Measurements from ENCODE around the gene MMP23B. TPM values are rescaled to one million over a fixed set of nuclear protein-coding genes. Genes with fewer than 3 reads are reported as not detected.
"Not testable (repeated sequence)": the region's sequence is repeated elsewhere in the genome, so short reads cannot be mapped to it uniquely, and the experiment has no call there.

MMP23B gene
- total RNA-seq, 1 donor from 2014 or later, result 0.82 TPM

DNA sequence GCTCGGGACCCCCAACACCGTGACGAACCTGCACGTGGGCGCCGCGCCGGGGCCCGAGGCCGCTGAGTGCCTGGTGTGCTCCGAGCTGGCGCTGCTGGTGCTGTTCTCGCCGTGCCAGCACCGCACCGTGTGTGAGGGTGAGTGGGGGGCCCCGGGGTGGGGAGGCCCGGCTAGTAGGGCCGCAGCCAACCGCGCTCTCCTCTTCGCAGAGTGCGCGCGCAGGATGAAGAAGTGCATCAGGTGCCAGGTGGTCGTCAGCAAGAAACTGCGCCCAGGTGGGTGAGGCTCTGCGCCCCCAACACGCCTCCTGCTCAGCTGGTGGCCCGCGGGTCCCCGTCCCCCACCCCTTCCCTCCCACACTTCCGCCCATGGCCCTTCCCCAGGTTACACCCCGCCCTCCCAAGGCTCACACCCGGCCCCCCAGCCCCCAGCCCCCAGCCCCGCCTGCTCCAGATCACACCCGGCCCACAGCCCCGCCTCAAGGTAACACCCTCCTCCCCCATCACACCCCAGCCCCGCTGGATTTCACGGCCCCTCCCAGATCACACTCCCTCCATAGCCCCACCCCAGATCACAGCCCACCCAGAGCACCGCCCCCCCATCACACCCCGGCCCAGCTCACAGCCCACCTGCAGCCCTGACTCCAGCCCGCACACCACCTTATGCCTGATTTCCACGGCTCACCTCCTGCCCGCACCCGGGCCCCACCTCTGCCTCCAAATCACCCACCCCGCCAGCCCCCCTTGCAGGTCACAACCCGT, 2.4 kb upstream of the MMP23B start:
- intact Hi-C loops (cut with micrococcal nuclease), result loop anchor here (2.0 kb wide), 1 partner anchor 15 kb away; the partner anchor contains the start of gene MIB2

DNA sequence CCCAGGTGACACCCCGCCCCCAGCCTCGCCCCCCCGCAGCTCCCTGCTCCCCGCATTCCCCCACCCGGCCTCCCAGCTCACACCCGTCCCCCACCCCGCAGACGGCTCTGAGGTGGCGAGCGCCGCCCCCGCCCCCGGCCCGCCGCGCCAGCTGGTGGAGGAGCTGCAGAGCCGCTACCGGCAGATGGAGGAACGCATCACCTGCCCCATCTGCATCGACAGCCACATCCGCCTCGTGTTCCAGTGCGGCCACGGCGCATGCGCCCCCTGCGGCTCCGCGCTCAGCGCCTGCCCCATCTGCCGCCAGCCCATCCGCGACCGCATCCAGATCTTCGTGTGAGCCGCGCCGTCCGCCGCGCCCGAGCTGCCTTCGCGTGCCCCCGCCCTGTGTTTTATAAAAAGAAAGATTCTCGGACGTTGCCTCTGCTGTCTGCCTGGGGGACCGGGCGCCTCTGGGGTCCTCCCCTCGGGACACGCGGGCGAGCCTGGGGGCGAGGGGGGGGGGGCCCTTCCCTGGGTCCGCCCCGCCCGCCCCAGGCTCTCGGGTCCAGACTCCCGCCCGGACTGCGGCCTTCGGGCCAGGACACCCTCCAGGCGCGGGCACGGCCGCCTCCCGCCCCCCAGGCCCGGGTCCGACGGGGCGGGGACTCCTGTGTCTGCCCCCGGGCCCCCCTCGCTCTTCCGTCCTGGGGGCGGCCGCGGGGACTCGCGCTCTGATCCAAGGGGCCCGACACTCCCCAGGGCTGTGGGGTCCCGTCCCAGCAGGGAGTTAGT, 1.6 kb upstream of the MMP23B start:
- intact Hi-C loops (cut with micrococcal nuclease), result loop anchor here (2.0 kb wide), 1 partner anchor 16 kb away; the partner anchor contains the start of gene MIB2

DNA sequence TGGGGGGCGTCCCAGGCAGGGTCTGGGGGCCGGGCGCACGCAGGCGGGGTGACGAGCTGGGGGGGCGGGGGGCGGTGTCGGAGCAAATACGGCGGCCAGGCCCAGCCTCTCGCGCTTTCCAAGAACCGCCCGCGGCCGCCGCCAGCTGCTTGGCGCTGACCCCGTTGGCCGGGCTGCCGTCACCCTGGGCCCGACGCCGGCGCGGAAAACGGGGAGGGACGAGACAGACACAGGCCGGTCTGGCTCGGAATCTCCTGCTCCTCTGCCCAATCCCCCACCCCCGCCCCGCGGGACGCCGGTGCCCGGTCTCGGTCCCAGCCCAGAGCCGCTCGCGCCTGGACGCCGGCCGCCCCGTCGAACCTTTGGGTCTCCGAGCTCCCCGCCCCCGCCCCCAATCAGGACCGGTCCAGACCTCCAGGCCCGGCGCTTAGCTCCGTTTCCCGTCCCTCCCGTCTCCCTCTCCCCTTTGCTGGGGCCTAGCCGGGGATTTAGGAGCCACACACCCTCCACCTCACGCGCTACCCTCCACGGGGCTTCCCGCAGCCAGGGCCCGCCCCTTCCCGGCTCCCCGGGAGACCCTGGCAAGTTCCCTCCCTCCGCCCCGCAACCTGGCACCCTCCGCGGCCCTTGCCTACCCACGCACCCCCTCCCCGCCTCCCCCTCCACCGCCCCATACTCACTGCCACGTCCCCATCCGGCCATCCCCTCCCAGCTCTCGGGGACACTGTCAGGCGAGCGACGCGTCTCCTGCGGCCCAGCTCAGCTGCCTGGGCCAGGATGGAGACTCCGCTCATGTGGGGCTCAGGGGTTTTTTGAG, 800 bp upstream of the MMP23B start:
- intact Hi-C loops (cut with micrococcal nuclease), result loop anchor here (2.0 kb wide), 1 partner anchor 16 kb away; the partner anchor contains the start of gene MIB2

DNA sequence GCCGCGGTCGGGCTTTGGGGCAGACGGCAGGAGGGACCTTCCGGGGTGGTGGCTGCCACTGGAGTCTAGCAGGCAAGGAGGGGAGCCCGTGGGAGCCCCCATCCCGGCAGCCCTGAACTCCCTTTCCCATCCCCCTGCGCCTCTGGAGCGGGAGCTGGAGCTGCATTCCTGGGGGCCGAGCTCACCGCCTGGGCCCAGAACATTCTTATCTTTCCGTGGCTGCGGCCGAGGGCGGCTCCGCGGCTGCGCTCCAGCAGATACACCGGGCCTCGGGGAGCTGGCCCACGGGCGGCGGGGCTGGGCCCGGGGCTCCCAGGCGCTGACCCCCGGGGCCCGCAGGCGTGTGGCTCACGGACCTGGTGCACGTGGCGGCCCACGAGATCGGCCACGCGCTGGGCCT, 1.4 kb downstream of the MMP23B start:
- intact Hi-C loops (cut with micrococcal nuclease), result not testable (repeated sequence)

DNA sequence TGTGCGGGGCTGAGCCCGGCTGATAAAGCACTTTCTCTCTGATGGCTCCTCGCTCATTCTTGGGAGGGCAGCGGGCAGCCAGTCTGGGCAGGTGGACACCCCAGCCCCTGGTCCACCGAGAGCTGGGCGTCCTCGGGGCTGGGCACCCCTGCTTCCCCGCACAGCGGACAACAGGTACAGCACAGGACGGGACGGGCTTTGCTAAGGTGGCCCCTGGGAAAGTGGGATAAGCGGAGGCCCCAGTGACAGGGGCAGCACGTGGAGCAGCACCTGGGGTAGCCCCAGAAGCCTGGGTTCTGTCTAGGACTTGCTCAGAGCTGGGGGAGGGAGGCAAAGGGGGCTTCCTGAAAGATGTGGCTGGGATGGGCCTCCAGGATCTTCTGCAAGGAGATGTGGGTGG, 2.6 kb downstream of the MMP23B start:
- intact Hi-C loops (cut with micrococcal nuclease), result not testable (repeated sequence)

DNA sequence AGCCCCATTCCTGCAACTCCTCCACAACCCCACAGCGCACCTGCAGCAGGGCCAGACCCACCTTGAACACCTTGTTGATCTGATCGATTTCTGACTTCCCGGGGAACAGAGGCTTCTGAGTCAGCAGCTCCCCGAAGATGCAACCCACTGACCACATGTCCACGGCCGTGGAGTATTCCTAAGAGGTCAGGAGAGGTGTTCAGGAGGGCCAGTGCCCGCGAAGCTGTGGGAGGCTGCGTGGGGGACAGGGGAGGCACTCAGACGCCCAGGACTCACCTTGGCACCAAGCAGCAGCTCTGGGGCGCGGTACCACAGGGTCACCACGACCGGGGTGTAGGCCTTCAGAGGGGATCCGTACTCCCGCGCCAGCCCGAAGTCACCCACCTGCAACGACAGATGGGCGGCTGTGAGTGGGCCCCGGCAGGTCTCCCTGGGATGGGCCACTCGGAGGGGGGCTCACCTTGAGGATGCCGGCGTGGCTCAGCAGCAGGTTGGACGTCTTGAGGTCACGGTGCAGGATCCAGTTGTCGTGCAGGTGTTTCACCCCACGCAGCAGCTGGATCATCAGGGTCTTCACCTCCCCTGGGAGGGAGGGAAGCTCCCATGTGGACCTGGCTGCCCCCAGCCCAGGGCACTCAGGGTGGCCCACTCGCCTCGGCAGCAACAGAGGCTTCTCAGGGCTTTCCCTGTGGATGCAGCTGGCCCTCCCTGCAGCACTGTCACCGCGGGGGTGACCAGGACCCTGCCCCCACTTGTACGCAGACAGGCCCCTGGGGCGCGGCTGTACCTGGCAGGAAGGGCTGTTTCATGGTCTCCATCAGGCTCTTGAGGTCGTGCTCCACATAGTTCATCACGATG, 4.9 kb downstream of the MMP23B start:
- intact Hi-C loops (cut with micrococcal nuclease), result not testable (repeated sequence)

DNA sequence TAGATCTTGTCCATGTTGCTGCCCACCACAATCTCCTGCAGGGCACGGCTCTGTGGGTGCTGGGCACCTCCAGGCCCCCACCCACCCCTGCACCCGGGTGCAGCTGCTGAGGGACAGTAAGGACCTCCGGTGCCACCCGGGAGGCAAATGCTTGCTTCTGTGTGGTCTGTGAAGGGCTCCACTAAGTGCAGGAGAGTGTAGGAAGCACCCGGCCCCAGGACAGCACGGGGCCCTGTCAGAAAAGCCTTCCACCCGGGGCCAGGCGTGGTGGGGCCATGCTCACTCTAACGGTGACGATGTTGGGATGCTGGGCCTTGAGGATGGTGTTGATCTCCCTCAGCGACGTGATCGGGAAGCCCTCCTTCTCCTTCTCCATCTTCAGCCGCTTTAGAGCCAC, 5.5 kb downstream of the MMP23B start:
- intact Hi-C loops (cut with micrococcal nuclease), result not testable (repeated sequence)

DNA sequence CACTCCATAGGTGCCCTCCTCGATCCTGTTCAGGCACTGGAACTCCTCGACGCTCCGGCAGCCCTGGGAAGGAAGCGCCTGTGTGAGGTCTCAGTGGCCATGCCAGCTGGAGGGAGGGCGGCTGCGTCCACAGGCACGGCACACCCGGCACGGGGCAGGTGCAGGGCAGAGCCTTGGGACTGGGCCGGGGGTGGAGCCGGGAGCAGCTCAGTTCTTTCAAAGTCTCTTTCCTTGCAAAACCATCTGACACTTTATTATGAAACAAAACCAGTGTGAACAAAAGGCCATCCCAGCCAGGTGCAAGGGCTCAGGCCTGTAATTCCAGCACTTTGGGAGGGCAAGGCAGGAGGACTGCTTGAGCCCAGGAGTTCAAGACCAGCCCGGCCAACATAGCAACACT, 6.6 kb downstream of the MMP23B start:
- intact Hi-C loops (cut with micrococcal nuclease), result not testable (repeated sequence)

DNA sequence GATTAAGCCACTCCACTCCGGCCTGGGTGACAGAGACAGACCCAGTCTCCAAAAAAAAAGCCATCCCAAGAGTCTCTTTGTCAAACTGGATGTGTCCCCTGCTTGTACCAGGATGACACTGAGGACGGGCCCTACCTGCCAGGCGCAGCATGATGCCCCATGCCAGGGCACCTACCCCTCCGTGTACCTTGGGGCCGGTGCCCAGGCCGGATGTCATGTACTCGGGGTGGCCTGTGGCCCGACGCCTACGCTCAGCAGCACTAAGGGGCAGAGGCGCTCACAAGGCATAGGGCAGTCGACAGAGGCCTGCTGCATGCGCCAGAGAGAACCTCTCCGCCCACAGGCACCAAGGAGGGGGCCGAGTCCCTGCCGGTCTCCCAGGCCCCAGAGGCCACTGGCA, 7.4 kb downstream of the MMP23B start:
- intact Hi-C loops (cut with micrococcal nuclease), result not testable (repeated sequence)

DNA sequence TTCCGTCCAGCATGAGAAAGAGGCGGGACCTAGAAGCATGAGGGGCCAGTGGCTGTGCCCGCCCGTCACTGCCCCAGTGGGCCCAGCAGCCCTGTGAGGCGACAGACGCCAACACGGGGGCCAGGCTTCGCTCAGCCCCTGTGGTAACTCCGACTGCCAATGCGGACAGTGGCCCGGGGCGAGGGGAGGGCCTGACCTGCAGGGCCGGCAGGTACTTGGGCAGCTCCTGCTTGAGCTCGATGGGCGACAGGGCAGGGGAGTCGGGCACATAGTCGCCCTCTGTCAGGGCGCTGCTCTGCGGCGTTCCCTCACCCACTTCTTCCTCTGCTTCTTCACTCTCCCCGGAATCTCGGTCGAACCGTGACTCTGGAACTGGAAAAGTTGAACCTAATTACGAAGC, 8.1 kb downstream of the MMP23B start:
- intact Hi-C loops (cut with micrococcal nuclease), result not testable (repeated sequence)

DNA sequence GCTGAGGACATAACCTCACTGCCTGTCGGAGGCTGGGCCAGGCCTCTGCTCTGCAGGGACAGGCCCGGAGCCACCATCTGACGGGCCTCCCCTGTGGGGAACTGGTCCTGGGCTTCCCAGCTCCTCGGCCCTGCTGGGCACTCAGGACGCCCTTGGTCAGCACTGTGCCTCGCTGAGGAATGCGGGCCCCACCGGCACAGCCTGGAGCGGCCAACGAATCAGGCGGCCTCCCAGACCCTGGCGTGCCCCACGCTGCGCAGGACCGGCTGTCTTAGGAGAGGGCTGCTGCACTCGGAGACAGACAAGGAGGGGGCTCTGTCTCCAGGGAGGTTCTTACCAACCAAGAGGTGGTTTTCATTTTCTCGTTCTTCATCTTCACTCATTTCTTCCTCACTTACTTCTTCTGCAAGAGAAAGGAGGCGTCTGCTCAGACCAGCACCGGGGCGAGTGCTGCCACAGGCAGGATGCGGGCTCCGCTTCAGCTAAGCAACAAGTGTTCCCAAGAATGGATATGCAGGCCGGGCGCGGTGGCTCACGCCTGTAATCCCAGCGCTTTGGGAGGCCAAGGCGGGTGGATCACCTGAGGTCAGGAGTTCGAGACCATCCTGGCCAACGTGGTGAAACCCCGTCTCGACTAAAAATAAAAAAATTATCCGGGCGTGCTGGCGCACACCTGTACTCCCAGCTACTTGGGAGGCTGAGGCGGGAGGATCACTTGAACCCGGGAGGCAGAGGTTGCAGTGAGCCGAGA, 8.9 kb downstream of the MMP23B start:
- intact Hi-C loops (cut with micrococcal nuclease), result not testable (repeated sequence)

DNA sequence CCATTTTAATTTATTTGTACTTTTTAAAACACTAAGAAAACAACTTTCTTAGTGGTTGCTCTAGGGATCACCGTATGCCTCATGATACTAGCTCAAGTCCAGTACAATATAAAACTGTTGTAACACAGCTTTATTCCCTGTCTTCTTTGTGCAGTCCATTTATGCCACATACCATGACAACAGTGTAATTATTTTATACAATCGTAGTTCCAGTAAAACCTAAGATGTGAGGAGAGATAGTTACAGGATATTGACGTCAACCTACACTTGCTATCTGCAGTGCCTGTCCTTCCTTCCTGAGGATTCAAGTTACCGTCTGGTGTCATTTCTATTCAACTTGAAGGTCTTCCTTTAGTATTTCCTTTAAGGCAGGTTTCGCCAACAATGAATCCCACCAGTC, 14.4 kb downstream of the MMP23B start:
- intact Hi-C loops (cut with micrococcal nuclease), result not testable (repeated sequence)

DNA sequence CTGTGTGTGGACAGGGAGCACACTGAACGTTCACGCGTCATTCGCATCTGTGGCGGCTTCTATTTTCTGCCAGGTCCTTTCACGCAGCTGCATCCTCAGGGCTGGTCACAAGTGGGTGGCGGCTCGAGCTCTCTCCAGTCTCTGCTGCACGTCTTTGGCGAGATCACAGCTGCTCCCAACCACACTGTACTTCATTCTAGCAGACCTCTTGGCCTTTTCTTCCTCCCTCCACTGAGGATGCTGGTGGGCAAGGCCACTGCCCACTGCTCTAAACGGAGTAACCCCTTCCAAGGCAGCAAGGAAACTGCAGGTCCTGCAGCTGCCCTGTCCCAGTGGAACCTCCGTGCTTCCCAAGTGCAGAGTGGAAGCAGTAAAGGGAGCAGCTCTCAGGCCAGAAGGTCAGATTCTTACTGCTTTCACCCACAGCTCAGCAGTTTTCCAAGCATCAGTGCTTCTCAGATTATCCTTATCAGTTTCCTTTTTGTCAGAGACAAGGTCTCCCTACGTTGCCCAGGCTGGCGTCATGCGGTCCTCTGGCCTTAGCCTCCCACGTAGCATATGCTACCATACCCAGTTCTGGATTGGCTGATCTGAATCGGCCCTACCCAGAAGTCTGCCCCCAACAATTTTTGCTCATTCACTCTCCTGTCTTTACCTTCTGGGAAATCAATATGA, 15.7 kb downstream of the MMP23B start:
- intact Hi-C loops (cut with micrococcal nuclease), result not testable (repeated sequence)

DNA sequence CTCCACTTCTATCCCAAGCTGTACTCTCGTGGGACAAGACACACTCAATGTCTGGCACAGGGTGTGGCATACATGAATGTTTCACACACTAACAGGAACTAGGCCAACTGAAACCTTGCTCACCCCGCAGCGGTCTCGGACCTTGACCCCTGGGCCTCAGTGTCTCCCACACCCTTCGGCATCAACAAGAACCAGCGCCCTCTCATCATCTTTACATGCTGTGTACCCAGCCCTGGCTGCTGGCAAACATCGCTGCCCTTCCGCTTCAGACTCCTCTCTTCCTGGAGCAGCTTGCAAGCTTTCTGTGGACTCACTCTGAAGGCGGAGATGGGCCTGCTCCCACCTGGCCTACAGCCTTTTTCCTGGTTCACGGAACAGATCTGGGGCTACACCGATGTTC, 16.3 kb downstream of the MMP23B start:
- intact Hi-C loops (cut with micrococcal nuclease), result not testable (repeated sequence)

DNA sequence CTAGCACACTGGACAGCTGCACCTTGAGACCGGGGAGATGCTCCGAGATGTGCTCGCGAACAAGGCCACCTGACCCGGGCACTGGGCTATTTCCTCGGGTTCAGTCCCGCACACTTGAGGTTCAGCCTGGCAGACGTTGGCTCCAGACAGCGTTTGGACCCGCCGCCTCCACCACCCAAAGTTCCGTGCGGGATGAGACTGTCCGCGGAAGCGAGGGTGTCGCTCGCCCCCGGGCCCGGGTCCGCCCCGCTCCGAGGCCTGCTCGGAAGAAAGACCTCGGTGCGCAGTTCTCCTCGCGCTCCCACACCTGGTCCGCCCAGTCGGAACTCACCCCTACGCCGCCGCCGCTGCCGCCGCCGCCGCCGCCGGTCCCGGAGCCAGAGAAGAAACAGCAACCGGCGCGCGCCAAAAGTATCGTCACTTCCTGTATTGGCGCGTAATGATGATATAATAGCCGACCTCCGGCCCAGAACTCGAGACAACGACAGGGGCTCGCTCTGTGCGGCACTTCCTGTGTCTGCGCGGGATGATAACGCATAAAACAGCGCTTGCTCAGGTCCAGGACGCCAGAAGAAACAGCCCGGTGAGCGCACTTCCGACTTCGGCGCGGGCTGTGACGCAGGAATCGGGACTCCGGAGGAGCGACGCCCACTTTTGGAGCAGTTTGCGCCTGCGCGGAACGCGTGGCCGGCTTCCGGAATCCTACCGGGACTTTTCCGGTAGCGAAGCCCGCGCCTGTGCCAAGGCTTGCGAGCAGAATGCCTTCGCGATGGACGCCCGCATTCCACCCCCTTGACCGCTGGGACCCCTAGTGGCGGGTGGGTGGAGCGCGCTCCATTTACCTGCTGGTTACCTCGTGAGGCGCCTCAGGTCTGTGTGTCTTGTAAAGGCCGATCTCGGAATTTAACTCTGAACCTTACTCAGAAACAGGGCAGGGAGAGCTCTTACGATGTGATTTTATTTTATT, 26.9 kb downstream of the MMP23B start, which contains the start of gene CDK11B:
Gene CDK11B (minus strand): TSS at position 422 of the 967 bp plus-strand sequence. CDS start 1,519 bp downstream, outside the sequence.
- intact Hi-C loops (cut with micrococcal nuclease), result not testable (repeated sequence)

DNA sequence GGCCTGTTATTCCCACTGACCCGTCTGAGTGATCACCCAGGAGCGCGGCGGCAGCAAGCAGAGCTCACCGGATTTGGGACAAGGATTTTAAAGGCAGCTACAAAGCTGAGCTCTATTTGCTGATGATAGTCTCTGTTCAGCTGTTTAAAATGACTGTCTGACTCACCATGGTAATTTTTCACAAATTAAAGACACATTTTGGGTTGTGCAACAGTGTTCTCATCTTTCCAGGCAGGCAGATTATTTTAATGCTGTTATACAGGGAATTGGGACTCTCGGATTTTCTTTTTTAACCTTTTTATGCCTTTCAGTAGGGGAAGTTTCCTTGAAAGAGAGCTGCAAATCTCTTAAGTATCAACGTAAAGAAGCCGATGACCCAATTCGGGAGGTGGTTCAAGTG, 30.4 kb downstream of the MMP23B start:
- intact Hi-C loops (cut with micrococcal nuclease), result not testable (repeated sequence)

DNA sequence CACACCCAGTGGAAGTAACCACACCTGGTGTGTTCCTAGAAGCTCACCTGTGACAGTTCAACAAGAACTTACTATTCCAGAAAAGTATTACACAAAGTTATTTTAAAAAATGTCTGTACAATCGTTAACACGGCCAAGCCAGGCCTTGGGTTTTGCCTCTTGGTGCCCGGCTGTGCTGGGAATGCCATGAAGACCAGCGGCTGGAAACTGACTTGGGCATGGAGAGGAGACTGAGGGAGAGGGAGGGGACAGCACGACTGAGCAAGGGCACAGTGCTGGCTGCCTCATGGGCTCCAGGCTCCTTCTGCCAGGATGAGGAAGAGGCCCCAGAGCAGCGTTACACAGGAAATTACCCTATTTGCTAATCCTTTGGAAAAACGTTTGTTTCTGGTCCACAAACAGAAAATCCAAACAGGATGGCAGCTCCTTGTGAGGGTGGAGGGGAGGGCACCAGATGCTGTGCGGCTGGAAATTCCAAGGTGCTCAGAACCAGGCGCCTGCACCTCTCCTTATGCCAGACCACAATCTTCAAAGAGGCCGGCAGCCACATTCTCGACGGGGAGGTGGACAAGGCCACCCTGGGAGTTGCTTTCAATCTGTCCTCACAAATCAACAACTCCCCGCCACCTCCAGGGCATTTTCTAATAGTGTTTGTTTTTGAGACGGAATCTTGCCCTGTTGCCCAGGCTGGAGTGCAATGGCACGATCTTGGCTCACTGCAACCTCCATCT, 31.0 kb downstream of the MMP23B start:
- intact Hi-C loops (cut with micrococcal nuclease), result not testable (repeated sequence)

Measured in T-helper 2 cell treated with Interferon-gamma antibody and Interleukin-4, amounts not matched to agents 100 ng/mL and 5 ng/mL, for 36 hours (primary cell).